Activated CD8-positive, alpha-beta memory T cell treated with anti-CD3 and anti-CD28 coated beads, Interleukin-2, amount 50 U/mL, for 1 hour (primary cell): Measurements from ENCODE around the gene RSKR.
"Not testable (repeated sequence)": the region's sequence is repeated elsewhere in the genome, so short reads cannot be mapped to it uniquely, and the experiment has no call there.

Experiments used
- DNase-seq: peaks from one replicate; pipeline ENCODE4 v3.0.0-alpha.2; 2020; ENCODE audit errors: extremely low read depth

RSKR gene

DNA sequence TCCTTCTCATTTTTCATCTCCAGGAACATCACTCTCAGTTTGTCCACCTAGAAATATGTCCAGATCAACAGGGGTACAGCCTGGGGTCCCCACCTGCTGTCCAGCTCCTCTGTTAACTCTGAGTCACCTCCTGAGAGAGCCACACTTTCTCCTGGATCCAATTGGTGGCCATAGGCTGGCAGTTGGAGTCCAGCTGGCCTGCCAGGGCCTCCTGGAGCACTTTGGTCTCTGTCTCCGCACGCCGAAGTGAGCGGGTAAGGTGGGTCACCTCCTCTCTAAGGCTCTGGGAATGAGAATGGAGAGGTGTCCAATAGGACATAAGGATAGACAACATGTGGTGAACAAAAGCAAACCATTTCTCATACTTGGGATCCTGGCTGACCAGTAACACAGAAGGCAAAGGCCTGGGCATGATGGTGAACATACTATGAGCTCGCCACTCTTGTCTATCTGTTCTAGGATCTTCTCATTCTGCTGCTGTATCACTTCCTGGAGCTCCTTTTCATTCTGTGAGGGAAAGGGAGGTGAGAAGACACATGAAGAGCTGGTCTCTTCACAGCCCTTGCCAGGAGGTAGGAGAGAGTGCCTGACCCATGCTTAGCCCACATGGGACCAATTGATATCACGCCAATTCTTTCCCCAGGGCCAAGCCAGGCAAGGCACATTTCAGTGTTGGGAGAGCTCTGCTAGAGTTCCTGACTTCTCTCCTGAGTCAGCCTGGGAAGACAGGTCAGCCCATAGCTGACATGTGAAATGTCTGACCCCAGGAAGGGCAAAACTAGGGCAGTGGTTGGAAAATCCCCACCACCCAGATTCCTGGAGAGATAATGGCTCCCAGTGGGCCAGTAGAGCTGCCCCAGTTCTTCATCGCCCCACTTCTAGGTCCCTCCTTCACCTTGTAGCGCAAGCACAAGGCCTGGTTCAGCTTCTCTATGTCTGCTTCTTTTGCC lies 35.5 kb downstream of the RSKR start:
- no peak for DNase-seq

DNA sequence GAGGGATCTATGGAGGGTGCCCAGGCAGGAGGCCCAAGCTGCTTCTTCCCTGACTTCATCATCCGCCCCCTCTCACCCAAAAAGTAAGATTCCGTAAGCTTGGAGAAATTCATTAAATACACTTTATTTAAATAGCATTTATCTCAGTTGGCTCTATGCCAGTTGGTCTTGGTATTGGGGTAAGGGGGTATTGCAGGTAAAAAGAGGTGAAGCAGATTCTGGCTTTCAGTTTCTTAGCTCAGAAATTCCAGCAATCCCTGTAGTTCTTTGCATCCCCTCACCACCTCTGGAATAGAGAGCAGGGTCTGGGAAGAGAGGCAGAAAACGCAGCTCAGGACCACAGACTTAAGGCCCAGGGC lies 36.5 kb downstream of the RSKR start:
- no peak for DNase-seq

DNA sequence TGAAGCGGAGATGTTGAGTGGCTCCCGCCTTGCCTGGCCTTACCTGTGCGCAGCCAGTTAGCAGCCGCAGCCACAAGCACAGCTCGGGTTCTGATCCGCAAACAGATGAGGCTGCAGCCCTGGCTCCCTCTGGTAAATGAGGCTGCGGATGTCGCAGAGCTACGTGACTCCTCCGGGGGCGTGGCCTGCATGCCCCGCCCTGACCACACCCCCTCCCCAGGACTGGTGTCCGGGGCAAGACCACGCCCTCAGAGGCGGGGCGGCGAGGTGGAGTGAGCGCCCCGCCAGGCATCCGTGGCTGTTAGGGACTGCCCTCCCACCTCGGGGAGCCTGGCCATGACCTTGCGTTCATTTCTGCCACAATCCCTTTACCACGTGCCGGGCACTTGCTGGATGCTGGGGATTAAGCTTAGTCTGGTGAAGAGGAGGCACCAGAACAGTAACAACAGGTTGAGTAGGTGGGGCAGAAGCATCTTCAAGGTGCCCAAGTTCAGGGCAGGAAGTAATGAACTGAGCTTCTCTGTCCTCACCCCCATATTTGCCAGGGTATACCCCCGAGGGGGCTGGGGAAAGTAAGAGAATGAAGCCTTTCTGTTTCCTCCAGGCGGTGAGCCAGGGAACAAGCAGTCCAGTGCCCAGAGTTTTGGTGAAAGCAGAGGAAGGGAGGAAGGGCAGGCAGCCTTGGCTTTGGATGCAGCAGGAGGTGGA lies 37.1 kb downstream of the RSKR start, which contains the start of gene ALDOC:
Gene ALDOC (minus strand): TSS at position 138 of the 708 bp plus-strand sequence. CDS start 1,363 bp downstream, outside the sequence.
- peak; percentile 92 for DNase-seq

DNA sequence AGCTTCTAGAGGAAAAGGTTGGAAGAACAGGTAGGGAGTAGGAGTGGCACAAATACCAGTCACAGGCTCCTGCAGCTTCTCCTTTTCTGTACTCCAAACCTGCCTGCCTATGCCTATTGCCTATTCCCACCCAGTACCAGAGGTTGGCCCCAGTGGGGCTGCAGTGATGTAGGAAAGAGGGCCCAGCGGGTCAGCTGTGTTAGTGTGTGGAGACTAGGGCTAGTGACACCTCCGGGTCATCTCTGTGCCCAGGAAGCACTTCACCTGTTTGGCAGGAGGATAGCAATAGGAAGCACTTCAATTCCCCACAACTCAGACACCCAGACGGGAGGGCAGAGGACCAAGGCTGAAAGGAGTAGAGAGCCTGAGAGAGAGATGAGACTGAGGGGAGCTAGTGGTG lies 38.0 kb downstream of the RSKR start:
- not testable (repeated sequence) for DNase-seq

DNA sequence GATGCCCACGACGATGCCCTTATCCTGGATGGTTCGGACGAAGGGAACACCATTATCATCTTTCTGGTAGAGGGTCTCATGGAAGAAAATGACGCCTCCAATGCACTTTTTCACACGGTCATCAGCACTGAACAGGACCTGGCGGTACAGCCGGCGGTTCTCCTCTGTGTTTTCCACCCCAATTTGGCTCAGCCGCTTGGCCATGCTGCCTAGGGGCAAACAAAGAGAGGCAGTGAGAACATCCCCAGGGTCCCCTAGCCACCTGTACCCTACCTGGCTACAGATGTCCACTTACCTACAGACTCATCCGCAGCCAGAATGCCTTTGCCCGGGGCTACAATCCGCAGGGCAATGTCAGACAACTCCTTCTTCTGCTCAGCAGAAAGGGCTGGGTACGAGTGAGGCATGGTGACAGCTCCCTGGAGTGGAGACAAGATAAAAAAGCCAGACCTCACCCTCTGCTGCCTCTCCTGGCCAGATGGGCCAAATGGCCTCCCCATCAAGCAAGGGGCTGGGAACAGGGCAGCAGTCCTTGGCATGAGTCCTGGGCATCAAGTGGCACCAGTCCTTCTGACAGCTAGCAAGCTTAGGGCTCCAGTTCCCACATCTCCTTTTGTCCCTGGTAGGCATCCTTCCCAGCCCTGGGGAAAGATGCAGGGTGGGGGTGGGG lies 38.7 kb downstream of the RSKR start:
- no peak for DNase-seq

DNA sequence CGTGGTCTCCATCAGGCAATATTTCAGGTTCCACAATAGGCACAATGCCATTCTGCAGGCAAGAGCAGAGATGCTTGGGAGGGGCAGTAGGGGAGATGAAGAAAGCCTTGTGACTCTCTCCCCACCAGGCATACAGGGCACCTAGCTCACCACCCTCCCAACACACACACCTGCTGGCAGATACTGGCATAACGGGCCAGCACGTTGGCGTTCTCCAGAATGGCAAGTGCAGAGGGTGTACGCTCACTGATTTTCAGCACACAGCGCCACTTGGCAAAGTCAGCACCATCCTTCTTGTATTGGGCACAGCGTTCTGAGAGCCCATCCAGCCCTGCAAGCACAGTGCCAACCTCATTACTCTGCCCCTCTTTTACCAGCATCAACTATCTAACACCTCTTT lies 39.5 kb downstream of the RSKR start:
- DNase-seq, result no peak

DNA sequence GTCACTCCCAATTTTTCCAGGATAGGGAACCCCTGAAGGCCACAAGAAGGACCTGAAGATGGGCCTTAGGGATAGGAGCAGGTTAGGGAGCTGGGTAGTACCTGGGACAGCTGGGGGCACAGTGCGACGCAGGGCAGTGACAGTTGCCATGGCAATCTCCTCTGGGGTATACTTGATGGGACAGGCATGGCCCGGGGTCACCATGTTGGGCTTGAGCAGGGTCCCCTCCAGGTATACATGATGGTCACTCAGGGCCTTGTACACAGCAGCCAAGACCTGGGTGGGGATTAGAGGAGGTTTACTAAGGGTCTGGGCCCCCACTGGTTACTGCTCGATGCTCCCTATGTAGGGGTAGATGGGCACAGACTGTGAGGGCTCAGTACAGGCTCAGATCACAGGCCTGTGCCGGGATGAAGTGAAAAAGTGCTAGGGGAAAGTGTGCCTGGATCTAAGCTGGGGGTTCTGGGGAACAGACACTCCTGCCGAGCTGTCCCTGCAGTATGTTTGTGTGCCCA lies 40.0 kb downstream of the RSKR start:
- no peak for DNase-seq

DNA sequence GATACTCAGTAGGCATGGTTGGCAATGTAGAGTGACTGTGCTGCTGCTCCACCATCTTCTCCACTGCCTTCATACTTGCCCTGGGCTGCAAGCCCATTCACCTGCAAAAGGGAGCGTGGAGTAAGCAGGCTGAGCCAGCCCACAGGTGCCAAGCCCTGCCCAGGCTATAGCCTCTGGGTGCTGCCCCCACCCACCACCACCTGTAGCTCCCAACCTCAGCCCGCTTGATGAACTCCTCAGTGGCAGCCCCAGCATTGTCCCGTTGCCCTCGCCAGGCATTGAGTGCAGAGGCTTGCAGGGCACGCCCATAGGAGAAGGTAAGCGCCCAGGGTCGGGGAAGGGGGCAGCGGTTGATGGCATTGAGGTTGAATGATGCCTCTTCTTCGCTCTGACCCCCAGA lies 40.5 kb downstream of the RSKR start:
- DNase-seq, result no peak

DNA sequence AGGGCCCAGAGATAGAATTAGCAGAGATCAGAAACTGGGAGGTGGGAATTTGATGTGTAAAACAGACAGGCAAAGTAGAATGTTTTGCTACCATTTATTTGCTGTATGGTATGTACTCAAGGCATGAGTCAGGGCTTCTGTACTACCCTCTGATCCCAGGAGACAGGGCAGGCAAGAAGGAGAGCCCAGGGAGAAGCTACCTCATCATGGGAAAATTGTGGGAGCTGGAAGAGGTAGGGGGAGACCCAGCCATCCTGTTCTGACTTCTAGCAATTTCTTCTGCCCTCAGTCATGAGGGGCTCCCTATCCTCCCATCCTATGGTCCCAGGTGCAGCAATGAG lies 41.0 kb downstream of the RSKR start:
- no peak for DNase-seq

DNA sequence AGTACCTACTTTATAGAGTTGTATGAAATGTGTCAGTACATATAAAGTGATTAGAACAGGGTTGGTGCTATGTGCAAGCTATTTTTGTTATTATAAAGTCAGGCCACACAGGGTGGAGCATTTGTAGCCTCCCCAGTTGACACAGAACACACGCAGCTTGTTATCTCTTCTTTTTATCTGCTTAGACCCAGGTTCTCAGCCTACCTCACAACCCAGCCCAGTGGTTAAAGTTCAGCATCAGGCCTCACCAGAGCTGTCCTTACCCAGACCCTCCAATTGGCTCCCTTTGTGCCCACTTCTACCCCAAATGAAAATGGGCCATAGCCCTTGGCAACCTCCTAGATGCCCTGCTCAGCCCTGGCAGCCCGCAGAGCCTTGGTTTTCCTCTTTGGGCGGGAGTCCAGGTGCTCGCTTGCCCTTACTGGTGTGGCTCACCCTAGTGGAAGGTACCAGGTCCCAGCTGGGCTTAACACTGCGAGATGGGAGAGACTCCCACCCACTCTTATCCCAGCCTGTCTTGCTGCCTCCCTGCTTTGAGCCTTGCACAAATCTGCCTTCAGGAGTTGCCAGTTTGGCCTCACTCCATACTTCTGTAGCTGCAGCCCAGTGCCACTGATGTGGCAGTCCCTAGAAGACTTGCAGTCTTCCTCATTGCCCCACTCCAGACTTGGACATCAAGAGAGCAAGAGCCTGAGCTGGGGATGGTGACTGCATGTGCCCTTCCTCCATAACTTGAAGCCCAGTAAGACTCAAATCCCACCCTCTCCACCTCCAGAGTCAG lies 41.5 kb downstream of the RSKR start:
- DNase-seq, result no peak

DNA sequence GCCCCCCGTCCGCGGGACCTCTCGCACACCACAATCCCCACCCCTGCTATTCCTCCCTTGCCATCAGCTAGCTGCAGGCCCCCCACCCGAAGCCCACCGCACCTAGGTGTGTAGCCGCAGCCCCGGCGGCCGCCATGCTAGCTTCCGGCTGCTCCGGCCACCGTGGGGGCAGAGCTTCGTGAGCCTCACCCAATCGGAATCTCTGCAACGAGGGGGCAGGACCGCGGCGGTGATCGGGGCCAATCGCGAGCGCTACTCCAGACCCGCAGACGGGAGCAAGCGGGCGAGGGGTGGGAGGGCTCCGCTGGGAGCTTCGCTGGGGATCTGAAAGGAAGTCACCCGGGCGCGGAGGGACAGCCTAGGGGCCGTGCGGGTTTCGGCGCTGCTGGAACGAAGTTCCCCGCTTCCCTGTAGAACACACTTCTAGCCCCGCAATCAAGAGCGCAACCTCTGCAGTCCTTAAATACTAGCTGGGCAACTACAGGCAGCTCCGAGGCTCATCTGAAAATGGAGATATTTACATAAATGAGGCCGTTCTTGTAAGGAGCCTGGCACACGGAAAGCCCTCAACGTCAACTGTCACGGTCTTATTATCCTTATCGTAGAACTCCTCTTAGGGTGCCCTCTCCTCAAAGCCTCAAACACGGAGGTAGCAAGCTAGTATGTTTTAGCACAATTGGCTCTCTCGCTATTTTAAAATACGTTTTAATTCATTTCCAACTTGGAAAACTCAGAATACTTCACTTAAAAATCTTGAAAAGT lies 42.4 kb downstream of the RSKR start, which contains the start of gene PIGS:
Gene PIGS (minus strand): TSS at position 164 of the 762 bp plus-strand sequence. CDS start 28 bp downstream, at position 136.
- DNase-seq, result peak; percentile 68

DNA sequence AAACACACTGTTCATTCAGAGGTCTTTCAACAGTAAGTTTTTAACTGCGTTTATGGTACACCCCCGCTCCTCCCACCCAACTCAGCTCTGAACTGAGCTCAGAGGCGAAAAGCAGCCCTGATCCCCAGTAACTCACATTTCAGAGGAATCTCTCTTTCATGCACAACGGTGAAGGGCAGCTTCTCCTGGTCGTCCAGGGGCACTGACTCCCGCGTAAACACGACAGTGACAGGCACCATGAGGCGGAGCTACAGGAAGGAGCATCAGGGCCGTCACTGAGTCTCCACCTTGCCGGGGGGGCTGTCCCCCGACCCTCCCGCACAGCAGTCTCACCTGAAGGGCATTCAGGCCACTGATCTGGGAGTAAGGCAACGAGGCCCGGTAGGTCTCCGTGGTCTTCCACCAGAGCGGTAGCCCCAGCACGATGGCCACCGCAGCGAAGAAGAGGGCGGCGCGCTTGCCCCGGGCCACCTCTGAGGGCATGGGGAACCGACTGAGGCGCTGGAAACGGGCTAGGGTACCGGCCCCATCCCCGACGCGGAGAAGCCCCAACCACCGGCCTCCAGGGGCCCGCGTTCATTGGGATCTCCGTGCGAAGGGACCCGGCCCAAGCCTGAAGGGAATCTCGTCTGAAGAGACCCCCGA lies 43.1 kb downstream of the RSKR start:
- DNase-seq, result no peak

DNA sequence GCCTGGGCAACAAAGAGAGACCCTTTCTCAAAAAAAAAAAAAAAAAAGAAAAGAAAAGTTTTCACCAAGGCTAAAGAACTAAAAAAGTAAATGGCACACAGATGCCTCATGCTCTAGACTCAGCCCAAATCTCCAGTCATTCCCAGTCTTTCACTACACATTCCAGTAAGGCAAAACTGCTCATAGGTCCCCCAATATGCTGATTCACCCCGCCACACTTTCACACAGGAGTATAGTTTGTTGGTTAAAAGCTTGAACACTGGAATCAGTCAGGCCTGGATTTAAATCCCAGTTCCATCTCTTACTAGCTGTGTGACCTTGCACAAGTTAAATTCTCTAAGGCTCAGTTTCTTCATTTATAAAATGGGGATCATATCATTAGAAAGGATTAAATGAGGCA lies 44.5 kb downstream of the RSKR start:
- DNase-seq, result no peak

DNA sequence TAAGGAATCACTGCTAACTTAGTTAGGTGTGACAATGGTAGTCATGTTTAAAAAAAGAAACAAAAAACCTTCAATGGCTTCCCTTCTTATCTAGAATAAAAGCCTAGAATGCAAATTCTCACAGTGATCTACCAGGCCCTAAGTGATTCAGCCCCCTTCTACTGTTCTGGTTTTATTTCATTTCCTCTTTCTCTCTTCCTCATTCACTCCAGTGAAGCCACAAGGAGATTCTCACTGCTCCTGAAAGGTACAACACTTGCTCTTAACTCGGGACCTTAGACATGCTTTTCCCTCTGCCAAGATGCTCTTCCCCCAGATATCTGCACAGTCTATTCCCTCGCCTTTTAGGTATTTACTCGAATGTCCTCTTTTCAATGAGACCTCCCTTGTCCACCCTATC lies 46.4 kb downstream of the RSKR start:
- no peak for DNase-seq

DNA sequence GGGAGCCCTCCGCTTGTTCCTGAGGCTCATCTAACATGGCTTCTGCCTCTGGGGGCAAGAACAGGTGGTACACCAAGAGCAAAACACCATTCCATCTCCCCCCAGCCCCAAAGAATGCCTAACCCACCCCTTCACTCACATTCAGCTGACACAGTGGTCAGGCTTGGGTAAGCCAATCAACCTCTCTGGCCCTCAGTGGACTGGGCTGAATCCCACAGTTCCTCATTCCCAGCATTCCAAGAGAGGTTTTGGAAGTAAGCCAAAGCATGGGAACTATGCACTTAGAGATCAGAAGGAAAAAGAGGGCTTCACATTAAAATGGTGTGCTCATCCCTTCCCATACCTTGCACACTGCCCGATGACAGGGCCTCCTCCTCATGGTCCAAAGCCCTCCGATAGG lies 50.5 kb downstream of the RSKR start:
- no peak for DNase-seq
